Measurements from ENCODE around the gene KRT85. TPM values are rescaled to one million over a fixed set of nuclear protein-coding genes. Genes with fewer than 3 reads are reported as not detected.

KRT85 gene
- total and polyA plus RNA-seq, 7 experiments from 2014 or later, result not detected

Other genes with a start within 250 kb of the KRT85 start
- gene KRT80, start 175.5 kb downstream of the KRT85 start, total RNA-seq, result under 1 TPM in 1 of 5 experiments, not detected in 4; 0.12 TPM
- gene KRT80, start 175.5 kb downstream of the KRT85 start, polyA plus RNA-seq, result not detected
- gene KRT7, start 134.2 kb downstream of the KRT85 start, total RNA-seq, result 10 to 100 TPM in 1 of 5 experiments, not detected in 4; 36.1 TPM
- not detected for gene KRT7, start 134.2 kb downstream of the KRT85 start, polyA plus RNA-seq
- 1 to 10 TPM in 1 of 5 experiments, under 1 TPM in 1, not detected in 3; 0.13 to 1.5 TPM for gene KRT86, start 92.8 kb downstream of the KRT85 start, total RNA-seq
- not detected for gene KRT86, start 92.8 kb downstream of the KRT85 start, polyA plus RNA-seq
- gene KRT81, start 75.9 kb downstream of the KRT85 start, total RNA-seq, result under 1 TPM in 2 of 5 experiments, not detected in 3; 0.15 to 0.21 TPM
- gene KRT81, start 75.9 kb downstream of the KRT85 start, polyA plus RNA-seq, result not detected
- not detected for gene KRT83, start 46.1 kb downstream of the KRT85 start, total RNA-seq
- gene KRT83, start 46.1 kb downstream of the KRT85 start, polyA plus RNA-seq, result not detected
- not detected for gene KRT84, start 18.2 kb upstream of the KRT85 start, total RNA-seq
- not detected for gene KRT84, start 18.2 kb upstream of the KRT85 start, polyA plus RNA-seq
- not detected for gene KRT82, start 38.9 kb upstream of the KRT85 start, total RNA-seq
- not detected for gene KRT82, start 38.9 kb upstream of the KRT85 start, polyA plus RNA-seq
- gene KRT75, start 66.9 kb upstream of the KRT85 start, total RNA-seq, result not detected
- gene KRT75, start 66.9 kb upstream of the KRT85 start, polyA plus RNA-seq, result not detected
- gene KRT6B, start 84.7 kb upstream of the KRT85 start, total RNA-seq, result not detected
- gene KRT6B, start 84.7 kb upstream of the KRT85 start, polyA plus RNA-seq, result not detected
- not detected for gene KRT6C, start 106.3 kb upstream of the KRT85 start, total RNA-seq
- not detected for gene KRT6C, start 106.3 kb upstream of the KRT85 start, polyA plus RNA-seq
- gene KRT6A, start 125.8 kb upstream of the KRT85 start, total RNA-seq, result not detected
- not detected for gene KRT6A, start 125.8 kb upstream of the KRT85 start, polyA plus RNA-seq
- gene KRT5, start 152.9 kb upstream of the KRT85 start, total RNA-seq, result under 1 TPM in 1 of 5 experiments, not detected in 4; 0.24 TPM
- gene KRT5, start 152.9 kb upstream of the KRT85 start, polyA plus RNA-seq, result not detected
- gene KRT71, start 185.7 kb upstream of the KRT85 start, total RNA-seq, result not detected
- gene KRT71, start 185.7 kb upstream of the KRT85 start, polyA plus RNA-seq, result not detected
- gene KRT74, start 206.4 kb upstream of the KRT85 start, total RNA-seq, result 1 to 10 TPM in 2 of 5 experiments, under 1 TPM in 2, not detected in 1; 0.12 to 1.2 (median 0.90) TPM
- not detected for gene KRT74, start 206.4 kb upstream of the KRT85 start, polyA plus RNA-seq
- gene KRT72, start 234.0 kb upstream of the KRT85 start, total RNA-seq, result 100 to 1,000 TPM in 3 of 5 experiments, 10 to 100 TPM in 1, 1 to 10 TPM in 1; 2.1 to 149 (median 104) TPM
- gene KRT72, start 234.0 kb upstream of the KRT85 start, polyA plus RNA-seq, result under 1 TPM in 1 of 2 donors, not detected in 1; 0.71 TPM